Gastroesophageal sphincter (tissue), 3 donors: ENCODE results near the gene BLOC1S4.

ENCODE experiments used
- CTCF ChIP-seq, 4 experiments: fragments of 200-600 bp in 2 of 4; fragments of 450-650 bp in 2 of 4; sonication (generic) in 1 of 4; IDR thresholded peaks; one replicate each; pipeline ENCODE4 v1.5.1; 2017 to 2019; ENCODE audit warnings: antibody characterized with exemption in 4 of 4, mild to moderate bottlenecking in 2 of 4, moderate library complexity in 2 of 4
- EP300 ChIP-seq: sonication (generic); formaldehyde crosslinking; IDR thresholded peaks from one replicate; pipeline ENCODE4 v1.6.1; 2017; ENCODE audit warnings: antibody characterized with exemption, mild to moderate bottlenecking
- POLR2A ChIP-seq, 2 donors: fragments of 450-650 bp; IDR thresholded peaks; one replicate each; pipeline ENCODE4 v1.6.1; 2017; ENCODE audit warnings: antibody characterized with exemption in 2 of 2, mild to moderate bottlenecking in 2 of 2, moderate library complexity in 1 of 2

GRCh38 chr4:6760865-6761264 is 44.9 kb downstream of the BLOC1S4 start:
- TF ChIP-seq CTCF (IDR thresholded peaks at IDR 0.05) (no peak), POLR2A (IDR thresholded peaks at IDR 0.05) (no peak), EP300 (no peak)
